A673 (cell line): ENCODE measurements around the gene MUS81. TPM values are rescaled to one million over a fixed set of nuclear protein-coding genes. Genes with fewer than 3 reads are reported as not detected.

ENCODE experiments used
- BruUV-seq: library from RNA; stranded (reverse); fragments of 400-500 nt; replicated peaks from 2 replicates; lab custom pipeline; 2021; lab: Mats Ljungman, UMichigan
- CTCF ChIA-PET: fragments of 300-600 bp; sonication (Branson Sonifier 250); formaldehyde crosslinking; loops from one replicate; lab custom pipeline; 2022; ENCODE audit warnings: antibody characterized with exemption; lab: Charles Lee
- POLR2A ChIA-PET: fragments of 300-600 bp; sonication (Branson Sonifier 250); formaldehyde crosslinking; loops from one replicate; lab custom pipeline; 2022; ENCODE audit warnings: antibody characterized with exemption; ENCODE audit not compliant: low non-redundant PET; lab: Charles Lee
- DNase-seq: peaks from one replicate; pipeline ENCODE4 v3.0.0-alpha.2; 2015; ENCODE audit warnings: low spot score
- H3K27ac ChIP-seq: fragments of 200-600 bp; sonication (generic); 2 replicates; pipeline ENCODE4 v1.5.1; 2016; ENCODE audit warnings: mixed run types, low read depth, mild to moderate bottlenecking, mixed read lengths, antibody characterized with exemption, low read length; ENCODE audit not compliant: poor library complexity, severe bottlenecking
- H3K27me3 ChIP-seq: fragments of 200-600 bp; sonication (generic); replicated peaks from 2 replicates; pipeline ENCODE4 v1.6.1; 2017; ENCODE audit warnings: mixed run types, low read depth, mild to moderate bottlenecking, mixed read lengths, antibody characterized with exemption, low read length; ENCODE audit not compliant: insufficient read depth, poor library complexity
- H3K36me3 ChIP-seq: fragments of 200-600 bp; sonication (generic); 2 replicates; pipeline ENCODE4 v1.6.1; 2016; ENCODE audit warnings: mixed run types, mild to moderate bottlenecking, mixed read lengths, antibody characterized with exemption, low read length; ENCODE audit not compliant: insufficient read depth, poor library complexity, severe bottlenecking
- H3K4me1 ChIP-seq: fragments of 200-600 bp; sonication (generic); 2 replicates; pipeline ENCODE4 v1.6.1; 2017; ENCODE audit warnings: mixed run types, mild to moderate bottlenecking, mixed read lengths, antibody characterized with exemption, low read length; ENCODE audit not compliant: insufficient read depth, poor library complexity, severe bottlenecking
- H3K4me3 ChIP-seq: fragments of 200-600 bp; sonication (generic); 2 replicates; pipeline ENCODE4 v1.5.1; 2016; ENCODE audit warnings: low read depth, mixed run types, mild to moderate bottlenecking, mixed read lengths, low read length; ENCODE audit not compliant: poor library complexity, severe bottlenecking
- H3K9me3 ChIP-seq: fragments of 200-600 bp; sonication (generic); 2 replicates; pipeline ENCODE4 v1.6.1; 2016; ENCODE audit warnings: mixed run types, low read depth, mild to moderate bottlenecking, mixed read lengths, antibody characterized with exemption, low read length; ENCODE audit not compliant: poor library complexity, severe bottlenecking
- EZH2 ChIP-seq: fragments of 200-600 bp; sonication (generic); IDR thresholded peaks from 2 replicates; pipeline ENCODE4 v1.6.1; 2017; ENCODE audit warnings: borderline replicate concordance, low read depth, mild to moderate bottlenecking, mixed read lengths, antibody characterized with exemption, low read length; ENCODE audit not compliant: poor library complexity, severe bottlenecking
- intact Hi-C: fragments of 100-400 bp; cut with micrococcal nuclease; formaldehyde crosslinking; loops from one replicate; pipeline ENCODE4 v1.10.0; 2022; ENCODE audit not compliant: unreplicated experiment
- total RNA-seq: library from RNA; stranded (reverse); gene quantifications from 2 replicates; pipeline ENCODE4 v1.2.3, GENCODE V29; 2021
- TF ChIP-seq, protein P1 (sequence below): fragments of 300-800, 200-600 bp; sonication (generic); conservative IDR thresholded peaks from 2 replicates; pipeline ENCODE4 v1.5.1; 2017; ENCODE audit warnings: low read depth, mild to moderate bottlenecking, antibody characterized with exemption, low read length, moderate library complexity, mixed read lengths

MUS81 gene
- total RNA-seq, 1 experiment from 2014 or later: 77.4 TPM

DNA sequence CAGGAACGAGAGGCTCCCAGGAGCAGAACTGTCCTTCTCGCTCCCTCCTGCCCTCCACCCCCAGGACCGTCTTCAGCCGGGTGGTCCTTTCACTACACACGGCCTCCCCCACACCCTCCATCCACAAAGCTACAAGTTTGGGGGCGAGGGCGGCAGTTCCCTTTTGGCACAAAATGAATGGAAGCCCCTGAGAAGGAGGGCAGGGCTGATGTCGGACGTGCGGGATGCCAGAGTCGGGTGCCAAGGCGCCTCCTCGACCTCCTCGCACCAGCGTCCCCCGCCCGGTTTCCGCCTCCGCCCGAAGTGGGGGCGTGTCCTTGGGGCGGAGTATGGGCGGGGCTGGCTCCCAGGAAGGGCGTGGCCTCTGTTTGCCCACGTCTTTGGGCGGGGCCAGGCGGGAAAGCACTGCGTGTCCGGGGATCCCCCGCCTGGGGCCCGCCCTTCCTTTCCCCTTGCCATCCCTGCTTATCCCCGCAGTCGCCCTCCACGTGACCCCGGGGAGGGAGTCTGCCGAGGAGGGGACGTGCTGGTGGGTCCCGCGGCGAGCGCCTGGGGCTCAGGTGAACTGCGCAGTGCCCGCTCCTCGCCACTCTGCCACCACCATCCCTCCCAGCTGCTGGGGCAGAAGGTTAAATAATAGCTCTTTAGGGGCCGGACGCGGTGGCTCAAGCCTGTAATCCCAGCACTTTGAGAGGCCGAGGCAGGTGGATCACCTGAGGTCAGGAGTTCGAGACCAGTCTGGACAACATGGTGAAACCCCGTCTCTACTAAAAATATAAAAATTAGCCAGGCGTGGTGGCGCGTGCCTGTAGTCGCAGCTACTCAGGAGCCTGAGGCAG is 13.3 kb downstream of the MUS81 start:
- Histone ChIP-seq H3K4me3 (peak overlapping the region; percentile 68), H3K36me3 (peaks cover 6% of the 10 kb centered on the region), H3K9me3 (no peaks in the 10 kb centered on the region), H3K27ac (peak overlapping the region; percentile 75), H3K27me3 (no peaks in the 10 kb centered on the region), H3K4me1 (peaks cover 18% of the 10 kb centered on the region)
- CTCF ChIA-PET: interaction anchor here (1.0 to 1.9 kb wide), 3 partner anchors 11 to 17 kb away, joined by 3 to 5 read pairs (median 3); partner anchors contain the start of genes CCDC85B and MUS81
- POLR2A ChIA-PET: no interaction called here
- TF ChIP-seq, protein P1, sequence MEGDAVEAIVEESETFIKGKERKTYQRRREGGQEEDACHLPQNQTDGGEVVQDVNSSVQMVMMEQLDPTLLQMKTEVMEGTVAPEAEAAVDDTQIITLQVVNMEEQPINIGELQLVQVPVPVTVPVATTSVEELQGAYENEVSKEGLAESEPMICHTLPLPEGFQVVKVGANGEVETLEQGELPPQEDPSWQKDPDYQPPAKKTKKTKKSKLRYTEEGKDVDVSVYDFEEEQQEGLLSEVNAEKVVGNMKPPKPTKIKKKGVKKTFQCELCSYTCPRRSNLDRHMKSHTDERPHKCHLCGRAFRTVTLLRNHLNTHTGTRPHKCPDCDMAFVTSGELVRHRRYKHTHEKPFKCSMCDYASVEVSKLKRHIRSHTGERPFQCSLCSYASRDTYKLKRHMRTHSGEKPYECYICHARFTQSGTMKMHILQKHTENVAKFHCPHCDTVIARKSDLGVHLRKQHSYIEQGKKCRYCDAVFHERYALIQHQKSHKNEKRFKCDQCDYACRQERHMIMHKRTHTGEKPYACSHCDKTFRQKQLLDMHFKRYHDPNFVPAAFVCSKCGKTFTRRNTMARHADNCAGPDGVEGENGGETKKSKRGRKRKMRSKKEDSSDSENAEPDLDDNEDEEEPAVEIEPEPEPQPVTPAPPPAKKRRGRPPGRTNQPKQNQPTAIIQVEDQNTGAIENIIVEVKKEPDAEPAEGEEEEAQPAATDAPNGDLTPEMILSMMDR: no peak
- no peak for TF ChIP-seq EZH2
- BruUV-seq: no TSS peak
- peak; percentile 95 for DNase-seq
- intact Hi-C loops: no loop called here

DNA sequence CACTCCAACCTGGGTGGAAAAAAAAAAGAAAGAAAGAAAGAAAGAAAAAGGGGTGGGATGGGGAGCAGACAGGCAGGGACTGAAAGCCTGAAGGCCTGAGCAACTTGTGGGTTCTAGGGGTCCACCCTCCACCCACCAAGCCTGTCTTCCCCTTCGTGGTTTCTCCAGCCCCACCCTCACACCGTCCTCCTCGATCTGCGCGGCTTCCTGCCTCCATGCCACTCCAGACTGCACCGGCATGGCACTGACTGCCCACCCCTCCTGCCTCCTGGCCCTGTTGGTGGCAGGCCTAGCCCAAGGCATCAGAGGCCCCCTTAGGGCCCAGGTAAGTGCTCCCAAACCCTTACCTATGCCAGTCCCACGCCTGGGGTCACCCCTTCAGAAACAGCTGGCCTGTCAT is 19.4 kb downstream of the MUS81 start, which contains the start of gene CTSW:
TSS of gene CTSW (plus strand) at position 221 of the 400 bp plus-strand sequence. CDS start at position 239, 18 bp downstream.
- POLR2A ChIA-PET: no interaction called here
- Histone ChIP-seq H3K4me1 (no peaks in the 10 kb centered on the region), H3K36me3 (peaks cover 23% of the 10 kb centered on the region), H3K27ac (no peak within 1 kb of the TSS), H3K9me3 (no peaks in the 10 kb centered on the region), H3K27me3 (no peaks in the 10 kb centered on the region), H3K4me3 (no peak within 1 kb of the TSS)
- intact Hi-C loops: no loop called here
- TF ChIP-seq, protein P1: no peak
- no peak for TF ChIP-seq EZH2
- BruUV-seq: no TSS peak
- no peak for DNase-seq
- CTCF ChIA-PET: no interaction called here

DNA sequence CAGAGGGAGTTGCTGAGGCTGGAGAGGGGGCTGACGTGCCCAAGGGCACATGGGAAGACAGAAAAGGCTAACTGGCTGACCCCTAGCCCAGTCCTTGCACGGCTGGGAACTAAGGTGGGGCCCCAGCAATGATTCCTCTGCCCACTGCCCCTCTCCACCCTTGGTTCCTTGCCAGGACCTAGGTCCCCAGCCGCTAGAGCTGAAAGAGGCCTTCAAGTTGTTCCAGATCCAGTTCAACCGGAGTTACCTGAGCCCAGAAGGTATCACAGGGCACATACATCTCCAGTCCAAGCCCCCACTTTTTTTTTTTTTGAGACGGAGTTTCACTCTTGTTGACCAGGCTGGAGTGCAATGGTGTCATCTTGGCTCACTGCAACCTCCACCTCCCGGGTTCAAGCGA is 19.8 kb downstream of the MUS81 start:
- Histone ChIP-seq H3K27ac (no peak overlapping the region), H3K27me3 (no peaks in the 10 kb centered on the region), H3K9me3 (no peaks in the 10 kb centered on the region), H3K4me3 (no peak overlapping the region), H3K36me3 (peaks cover 27% of the 10 kb centered on the region), H3K4me1 (no peaks in the 10 kb centered on the region)
- TF ChIP-seq EZH2: no peak
- TF ChIP-seq, protein P1: no peak
- no peak for DNase-seq
- BruUV-seq: no TSS peak
- POLR2A ChIA-PET: no interaction called here
- CTCF ChIA-PET: no interaction called here
- intact Hi-C loops: no loop called here
